AG08396 (cell line): ENCODE data around the gene SUSD3.

Experiments used
- DNase-seq: peaks from one replicate; pipeline ENCODE4 v3.0.0; 2012; ENCODE audit warnings: low spot score, mixed read lengths

SUSD3 gene

GRCh38 chr9:93030642-93031628, 27.6 kb upstream of the SUSD3 start:
- DNase-seq: no peak

GRCh38 chr9:93031629-93032430, 26.7 kb upstream of the SUSD3 start:
- DNase-seq: peak; percentile 50

- no peak for DNase-seq
Observed at GRCh38 chr9:93032545-93032944, 26.0 kb upstream of the SUSD3 start.

GRCh38 chr9:93033531-93033930, 25.0 kb upstream of the SUSD3 start:
- DNase-seq: no peak

- DNase-seq: no peak
Observed at GRCh38 chr9:93035106-93035660, 23.3 kb upstream of the SUSD3 start.

- no peak for DNase-seq
Observed at GRCh38 chr9:93035821-93036351, 22.6 kb upstream of the SUSD3 start.

GRCh38 chr9:93036887-93037475, 21.5 kb upstream of the SUSD3 start:
- no peak for DNase-seq

GRCh38 chr9:93037476-93037971, 21.0 kb upstream of the SUSD3 start:
- no peak for DNase-seq

- no peak for DNase-seq
Observed at GRCh38 chr9:93038918-93039317, 19.6 kb upstream of the SUSD3 start.

- no peak for DNase-seq
Observed at GRCh38 chr9:93039456-93039855, 19.0 kb upstream of the SUSD3 start.

- no peak for DNase-seq
Observed at GRCh38 chr9:93039976-93040375, 18.5 kb upstream of the SUSD3 start.

GRCh38 chr9:93040409-93040808, 18.1 kb upstream of the SUSD3 start:
- no peak for DNase-seq

- peak; percentile 45 for DNase-seq
Observed at GRCh38 chr9:93041108-93041802, 17.2 kb upstream of the SUSD3 start.

GRCh38 chr9:93043122-93043521, 15.4 kb upstream of the SUSD3 start:
- no peak for DNase-seq

- no peak for DNase-seq
Observed at GRCh38 chr9:93045521-93045920, 13.0 kb upstream of the SUSD3 start.

GRCh38 chr9:93048566-93049448, 9.7 kb upstream of the SUSD3 start:
- DNase-seq: no peak

GRCh38 chr9:93049491-93049890, 9.0 kb upstream of the SUSD3 start:
- DNase-seq: no peak

GRCh38 chr9:93050231-93050630, 8.3 kb upstream of the SUSD3 start:
- DNase-seq: no peak

- DNase-seq: peak; percentile 64
Observed at GRCh38 chr9:93051680-93052089, 6.8 kb upstream of the SUSD3 start.
